H1 (cell line): Measurements from ENCODE around the gene PRR23C. TPM values are rescaled to one million over a fixed set of nuclear protein-coding genes. Genes with fewer than 3 reads are reported as not detected.

Source experiments
- CTCF ChIA-PET: fragments of 300-600 bp; sonication (Branson Sonifier 250); formaldehyde crosslinking; loops from one replicate; lab custom pipeline; 2021; ENCODE audit not compliant: partially characterized antibody; lab: Charles Lee
- POLR2A ChIA-PET: fragments of 300-600 bp; sonication (Branson Sonifier 250); formaldehyde crosslinking; loops from one replicate; lab custom pipeline; 2021; ENCODE audit warnings: inconsistent platforms; ENCODE audit not compliant: partially characterized antibody; lab: Charles Lee
- DNase-seq, 2 experiments: peaks; one replicate each; pipeline versions ENCODE4 v3.0.0 to v3.0.0-alpha.2; 2010 to 2022; ENCODE audit warnings: low spot score in 2 of 2, low read depth in 1 of 2, mixed read lengths in 1 of 2
- FAIRE-seq: peaks from 2 replicates; lab custom pipeline; 2011; peaks lifted over from hg19 to GRCh38; lab: Jason Lieb, UNC
- H2AFZ ChIP-seq: 2 replicates; pipeline ENCODE4 v1.8.1; 2012; ENCODE audit warnings: low read length, inconsistent platforms
- H2AK5ac ChIP-seq: 2 replicates; pipeline ENCODE4 v1.6.1; 2013; ENCODE audit warnings: low read depth, low read length
- H2BK120ac ChIP-seq: replicated peaks from 2 replicates; pipeline ENCODE3; 2013; ENCODE audit warnings: low read depth, low read length, inconsistent platforms
- H2BK12ac ChIP-seq: 2 replicates; pipeline ENCODE4 v1.6.1; 2013; ENCODE audit warnings: low read depth, low read length
- H2BK15ac ChIP-seq: 2 replicates; pipeline ENCODE4 v1.6.1; 2013; ENCODE audit warnings: low read length
- H2BK20ac ChIP-seq: 2 replicates; pipeline ENCODE4 v1.6.1; 2013; ENCODE audit warnings: low read length
- H2BK5ac ChIP-seq: 2 replicates; pipeline ENCODE4 v1.6.1; 2013; ENCODE audit warnings: low read depth, low read length
- H3K14ac ChIP-seq: 2 replicates; pipeline ENCODE4 v1.6.1; 2013; ENCODE audit warnings: inconsistent platforms; ENCODE audit not compliant: insufficient read length
- H3K18ac ChIP-seq: 2 replicates; pipeline ENCODE4 v1.6.1; 2013; ENCODE audit warnings: low read length; ENCODE audit errors: extremely low read depth
- H3K23ac ChIP-seq: 2 replicates; pipeline ENCODE4 v1.6.1; 2013; ENCODE audit warnings: inconsistent platforms; ENCODE audit not compliant: insufficient read length
- H3K23me2 ChIP-seq: 2 replicates; pipeline ENCODE4 v1.6.1; 2013; ENCODE audit warnings: low read depth, low read length
- H3K27ac ChIP-seq: 2 replicates; pipeline ENCODE4 v1.6.1; 2011; ENCODE audit warnings: low read depth, low read length, inconsistent platforms
- H3K27me3 ChIP-seq, 4 experiments: replicated peaks in 1 of 4; 1 replicate in 1 of 4; 2 replicates in 3 of 4; pipeline versions ENCODE4 v1.6.1 to v1.8.1; 2011 to 2013; ENCODE audit warnings: low read length in 3 of 4, mild to moderate bottlenecking in 3 of 4, inconsistent platforms in 2 of 4, mixed read lengths in 2 of 4, moderate library complexity in 1 of 4; ENCODE audit not compliant: control insufficient read depth in 3 of 4, insufficient read depth in 3 of 4; ENCODE audit errors: extremely low read depth in 1 of 4
- H3K36me3 ChIP-seq, 4 experiments: 2 replicates each; pipeline versions ENCODE4 v1.6.1 to v1.8.1; 2011 to 2013; ENCODE audit warnings: mild to moderate bottlenecking in 4 of 4, low read length in 3 of 4, moderate library complexity in 2 of 4, control low read depth in 1 of 4, inconsistent platforms in 1 of 4; ENCODE audit not compliant: insufficient read depth in 4 of 4, control insufficient read depth in 2 of 4
- H3K4ac ChIP-seq: replicated peaks from 2 replicates; pipeline ENCODE3; 2013; ENCODE audit warnings: low read length, low read depth, mixed read lengths, inconsistent platforms; ENCODE audit not compliant: insufficient read length
- H3K4me1 ChIP-seq, 4 experiments: replicated peaks in 1 of 4; 1 replicate in 1 of 4; 2 replicates in 3 of 4; pipeline versions ENCODE4 v1.6.1 to v1.8.1; 2011 to 2013; ENCODE audit warnings: low read length in 3 of 4, inconsistent platforms in 2 of 4, mixed read lengths in 1 of 4; ENCODE audit not compliant: insufficient read depth in 4 of 4, control insufficient read depth in 3 of 4
- H3K4me2 ChIP-seq, 2 experiments: 2 replicates each; pipeline versions ENCODE4 v1.6.1 to v1.8.1; 2011 to 2013; ENCODE audit warnings: low read depth in 2 of 2, low read length in 2 of 2, control low read depth in 1 of 2, inconsistent platforms in 1 of 2, mild to moderate bottlenecking in 1 of 2; ENCODE audit not compliant: insufficient read depth in 1 of 2
- H3K4me3 ChIP-seq, 4 experiments: fragments of 200-600, 300-600 bp in 1 of 4; sonication (generic), shearing (Covaris generic), sonication (Bioruptor Twin) in 1 of 4; 2 replicates each; pipeline versions ENCODE4 v1.5.1 to v1.8.1; 2011 to 2016; ENCODE audit warnings: low read length in 4 of 4, low read depth in 3 of 4, control low read depth in 2 of 4, inconsistent platforms in 2 of 4, mild to moderate bottlenecking in 2 of 4, mixed read lengths in 1 of 4, moderate library complexity in 1 of 4; ENCODE audit not compliant: insufficient read depth in 2 of 4; ENCODE audit errors: extremely low read depth in 1 of 4
- H3K56ac ChIP-seq: replicated peaks from 2 replicates; pipeline ENCODE3; 2013; ENCODE audit warnings: low read depth, mild to moderate bottlenecking, mixed read lengths, low read length, inconsistent platforms; ENCODE audit not compliant: insufficient read length
- H3K79me1 ChIP-seq: 2 replicates; pipeline ENCODE4 v1.6.1; 2013; ENCODE audit warnings: low read depth, low read length, control low read depth
- H3K79me2 ChIP-seq, 2 experiments: 2 replicates each; pipeline versions ENCODE4 v1.6.1 to v1.8.1; 2012 to 2013; ENCODE audit warnings: low read length in 2 of 2, mild to moderate bottlenecking in 2 of 2, inconsistent platforms in 1 of 2; ENCODE audit not compliant: insufficient read depth in 2 of 2, control insufficient read depth in 1 of 2
- H3K9ac ChIP-seq, 4 experiments: replicated peaks in 1 of 4; 1 replicate in 1 of 4; 2 replicates in 3 of 4; pipeline versions ENCODE4 v1.6.1 to v1.8.1; 2011 to 2013; ENCODE audit warnings: low read depth in 3 of 4, low read length in 3 of 4, control low read depth in 2 of 4, mild to moderate bottlenecking in 2 of 4, moderate library complexity in 2 of 4, inconsistent platforms in 1 of 4; ENCODE audit errors: extremely low read depth in 1 of 4
- H3K9me3 ChIP-seq, 2 experiments: 2 replicates each; pipeline versions ENCODE4 v1.6.1 to v1.8.1; 2012 to 2013; ENCODE audit warnings: mild to moderate bottlenecking in 2 of 2, moderate library complexity in 2 of 2, control low read depth in 1 of 2, inconsistent platforms in 1 of 2, low read depth in 1 of 2, low read length in 1 of 2, mixed read lengths in 1 of 2; ENCODE audit not compliant: insufficient read depth in 2 of 2
- H4K20me1 ChIP-seq, 2 experiments: replicated peaks in 1 of 2; 2 replicates each; pipeline versions ENCODE3 to v1.8.1; 2011 to 2013; ENCODE audit warnings: inconsistent platforms in 2 of 2, low read length in 2 of 2, mild to moderate bottlenecking in 1 of 2; ENCODE audit not compliant: insufficient read depth in 2 of 2, control insufficient read depth in 1 of 2
- H4K5ac ChIP-seq: 2 replicates; pipeline ENCODE4 v1.6.1; 2013; ENCODE audit warnings: low read length, low read depth, mixed read lengths, inconsistent platforms; ENCODE audit not compliant: insufficient read length
- H4K8ac ChIP-seq: 2 replicates; pipeline ENCODE4 v1.8.0; 2013; ENCODE audit warnings: mild to moderate bottlenecking, moderate library complexity, low read length, inconsistent platforms; ENCODE audit not compliant: insufficient read depth; ENCODE audit errors: extremely low read depth
- H4K91ac ChIP-seq: replicated peaks from 2 replicates; pipeline ENCODE3; 2013; ENCODE audit warnings: low read length, mixed read lengths, inconsistent platforms; ENCODE audit not compliant: insufficient read length
- ATF3 ChIP-seq: IDR thresholded peaks from 2 replicates; pipeline ENCODE4 v1.6.1; 2011; ENCODE audit warnings: low read depth, mild to moderate bottlenecking, low read length; ENCODE audit not compliant: insufficient read depth
- CBX5 ChIP-seq: fragments of 300-800, 300-1000 bp; sonication (generic); IDR thresholded peaks from 2 replicates; pipeline ENCODE4 v1.7.1; 2016; ENCODE audit warnings: antibody characterized with exemption, low read length, low read depth
- JUN ChIP-seq: IDR thresholded peaks from 2 replicates; pipeline ENCODE4 v1.6.1; 2011; ENCODE audit warnings: low read depth, mild to moderate bottlenecking, improper control_type of control experiment, low read length
- MAFK ChIP-seq: IDR thresholded peaks from 2 replicates; pipeline ENCODE4 v1.6.1; 2012; ENCODE audit warnings: low read depth, mild to moderate bottlenecking, improper control_type of control experiment, low read length
- POLR2A ChIP-seq, 2 experiments: IDR thresholded peaks; 1 replicate in 1 of 2; 2 replicates in 1 of 2; pipeline ENCODE4 v1.6.1; 2011; ENCODE audit warnings: low read depth in 2 of 2, low read length in 2 of 2, mild to moderate bottlenecking in 2 of 2; ENCODE audit errors: control extremely low read depth in 1 of 2
- RAD21 ChIP-seq, 2 experiments: IDR thresholded peaks in 1 of 2; conservative IDR thresholded peaks in 1 of 2; 2 replicates each; pipeline ENCODE4 v1.6.1; 2011; ENCODE audit warnings: low read depth in 2 of 2, low read length in 2 of 2, improper control_type of control experiment in 1 of 2, inconsistent platforms in 1 of 2, mild to moderate bottlenecking in 1 of 2, moderate library complexity in 1 of 2
- SP4 ChIP-seq: IDR thresholded peaks from 2 replicates; pipeline ENCODE4 v1.6.1; 2012; ENCODE audit warnings: low read length, inconsistent platforms
- TAF7 ChIP-seq: optimal IDR thresholded peaks from 2 replicates; pipeline ENCODE3; 2011; ENCODE audit warnings: low read depth, mild to moderate bottlenecking, inconsistent platforms, low read length, moderate library complexity, borderline replicate concordance
- TBP ChIP-seq: IDR thresholded peaks from 2 replicates; pipeline ENCODE4 v1.6.1; 2011; ENCODE audit warnings: low read depth, low read length, improper control_type of control experiment
- YY1 ChIP-seq: IDR thresholded peaks from 2 replicates; pipeline ENCODE4 v1.6.1; 2011; ENCODE audit warnings: low read depth, mild to moderate bottlenecking, low read length
- WGBS, 2 experiments: shearing (Covaris generic) in 1 of 2; methylation state at CpG; one replicate each; pipeline versions ENCODE4 v1.1.6 to v1.1.7; 2013 to 2015; ENCODE audit warnings: low lambda C conversion rate in 2 of 2, mixed read lengths in 2 of 2, inconsistent platforms in 1 of 2, low coverage in 1 of 2, missing lambda C conversion rate in 1 of 2; ENCODE audit not compliant: insufficient replicate concordance in 2 of 2, insufficient coverage in 1 of 2, insufficient read length in 1 of 2; ENCODE audit errors: extremely low coverage in 1 of 2, missing lambda C conversion rate in 1 of 2; 5-methylcytosine and 5-hydroxymethylcytosine counted together
- polyA plus RNA-seq, 7 experiments: library from polyadenylated mRNA; depleted of rRNA in 3 of 7; stranded (reverse) in 5 of 7; unstranded in 2 of 7; fragments of >200 nt in 5 of 7; fragments of 200-250 nt in 2 of 7; gene quantifications; 1 replicate in 5 of 7; 2 replicates in 1 of 7; 4 replicates in 1 of 7; pipeline versions ENCODE4 v1.2.1 to v1.2.3, GENCODE V29; 2011 to 2013; ENCODE audit warnings: missing spikeins in 2 of 7, mixed read lengths in 2 of 7
- total RNA-seq: library from RNA; stranded (reverse); fragmentation: NEBNext Ultra II Directional; extraction: Animal tissue kit (Norgen Biotek cat#: 25700); gene quantifications from 2 replicates; pipeline ENCODE4 v1.2.1, GENCODE V29; 2021
- TF ChIP-seq, protein P1 (sequence below): IDR thresholded peaks from 2 replicates; pipeline ENCODE4 v1.6.1; 2012; ENCODE audit warnings: inconsistent platforms

Gene PRR23C
- total and polyA plus RNA-seq, 2 of the 8 experiments (the other 6 are each of a cell fraction or from before 2014, with no cell fraction given), result not detected

GRCh38 chr3:139037478-139037877, 7.2 kb downstream of the PRR23C start:
- no peaks in the 10 kb centered on the region for H3K79me1 ChIP-seq
- no peak overlapping the region for H3K27ac ChIP-seq
- no peak overlapping the region for H3K4me2 ChIP-seq
- H3K79me2 ChIP-seq, result no peaks in the 10 kb centered on the region
- no peak overlapping the region for H2BK15ac ChIP-seq
- TF ChIP-seq TBP, result no peak
- TF ChIP-seq TAF7, result no peak
- no peak for TF ChIP-seq ATF3
- TF ChIP-seq POLR2A (IDR thresholded peaks at IDR 0.05; ENCODE audit: control extremely low read depth in 1 of 2, low read depth in 2 of 2, low read length in 2 of 2), result no peak
- no peak for TF ChIP-seq SP4
- TF ChIP-seq CBX5, result no peak
- TF ChIP-seq, protein P1, sequence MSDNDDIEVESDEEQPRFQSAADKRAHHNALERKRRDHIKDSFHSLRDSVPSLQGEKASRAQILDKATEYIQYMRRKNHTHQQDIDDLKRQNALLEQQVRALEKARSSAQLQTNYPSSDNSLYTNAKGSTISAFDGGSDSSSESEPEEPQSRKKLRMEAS, result no peak
- no peak for TF ChIP-seq YY1
- TF ChIP-seq RAD21 (IDR thresholded peaks at IDR 0.05 in 1 of 2, conservative IDR thresholded peaks at IDR 0.05 in 1 of 2; ENCODE audit: low read depth in 2 of 2, low read length in 2 of 2), result no peak
- no peak for TF ChIP-seq MAFK
- no peak for TF ChIP-seq JUN
- H3K4me1 ChIP-seq, result no peaks in the 10 kb centered on the region
- no peaks in the 10 kb centered on the region; a peak in 1 of 4 replicates for H3K9me3 ChIP-seq
- no peak overlapping the region for H2BK120ac ChIP-seq
- FAIRE-seq (no peak), DNase-seq (no peak)
- H3K36me3 ChIP-seq, result no peaks in the 10 kb centered on the region
- H4K20me1 ChIP-seq, result no peaks in the 10 kb centered on the region
- no peak overlapping the region for H2BK20ac ChIP-seq
- H2AFZ ChIP-seq, result no peak overlapping the region
- H3K4ac ChIP-seq, result no peak overlapping the region
- H3K9ac ChIP-seq, result no peak overlapping the region
- 80% methylated on average over 6 of the region's 6 CpGs; no CpG with 5 or more reads in 1 of the 2 experiments for WGBS, 2 experiments
- no peaks in the 10 kb centered on the region for H3K27me3 ChIP-seq
- CTCF ChIA-PET, result no interaction called here
- H3K23ac ChIP-seq, result no peak overlapping the region
- no peak overlapping the region for H2BK12ac ChIP-seq
- no peak overlapping the region for H3K56ac ChIP-seq
- H3K14ac ChIP-seq, result no peak overlapping the region
- H4K91ac ChIP-seq, result no peak overlapping the region
- no peak overlapping the region for H3K4me3 ChIP-seq
- H2BK5ac ChIP-seq, result no peak overlapping the region
- H4K5ac ChIP-seq, result no peak overlapping the region
- no peak overlapping the region for H2AK5ac ChIP-seq
- H3K18ac ChIP-seq, result no peak overlapping the region
- POLR2A ChIA-PET, result no interaction called here
- no peak overlapping the region for H4K8ac ChIP-seq
- no peaks in the 10 kb centered on the region; the same call in 1 of the 2 replicates for H3K23me2 ChIP-seq
